ENCODE results near the gene ZSWIM3.

The ZSWIM3 gene

DNA sequence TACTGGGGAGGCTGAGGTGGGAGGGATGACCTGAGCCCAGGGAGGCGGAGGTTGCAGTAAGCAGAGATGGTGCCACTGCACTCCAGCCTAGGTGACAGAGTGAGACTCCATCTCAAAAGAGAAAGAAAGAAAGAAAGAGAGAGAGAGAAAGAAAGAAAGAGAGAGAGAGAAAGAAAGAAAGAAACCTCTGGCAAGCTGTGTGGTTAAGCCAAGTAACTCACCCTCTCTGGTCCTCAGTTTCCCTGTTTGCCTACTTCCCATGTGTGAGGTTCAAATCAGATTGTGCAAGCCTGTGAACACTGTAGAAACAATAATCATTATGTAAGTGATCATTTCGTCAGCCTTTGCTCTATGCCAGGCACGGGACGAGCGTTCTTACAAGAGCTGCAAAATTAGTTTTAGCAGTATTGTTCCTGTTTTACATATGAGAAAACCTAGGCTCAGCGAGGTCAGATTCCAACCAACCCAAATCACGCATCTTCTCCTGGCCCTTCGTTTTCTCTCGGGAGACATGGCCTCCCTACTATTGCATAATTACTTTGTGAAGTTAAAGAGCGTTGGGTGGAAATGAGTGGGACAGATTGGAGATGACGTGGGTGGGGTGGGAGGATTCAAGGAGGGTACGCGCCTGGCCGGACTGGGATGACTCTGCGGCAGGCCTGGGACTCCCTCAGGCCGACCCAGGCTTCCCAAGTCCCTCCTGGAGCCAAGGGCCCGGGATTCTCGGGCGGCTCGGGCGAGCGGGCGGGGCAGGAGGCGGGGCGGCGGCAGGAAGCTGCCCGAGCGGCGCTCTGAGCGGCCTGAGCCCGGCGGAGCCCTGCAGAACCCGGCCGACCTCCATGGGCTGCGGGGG is 24.2 kb upstream of the ZSWIM3 start, which contains the start of gene SNX21:
Gene SNX21 (plus strand): TSS at position 770 of the 853 bp plus-strand sequence. CDS start 121 bp downstream, outside the sequence.
- peak in 12 of 14 donors; percentile 36 to 83 (median 70) for DNase-seq

DNA sequence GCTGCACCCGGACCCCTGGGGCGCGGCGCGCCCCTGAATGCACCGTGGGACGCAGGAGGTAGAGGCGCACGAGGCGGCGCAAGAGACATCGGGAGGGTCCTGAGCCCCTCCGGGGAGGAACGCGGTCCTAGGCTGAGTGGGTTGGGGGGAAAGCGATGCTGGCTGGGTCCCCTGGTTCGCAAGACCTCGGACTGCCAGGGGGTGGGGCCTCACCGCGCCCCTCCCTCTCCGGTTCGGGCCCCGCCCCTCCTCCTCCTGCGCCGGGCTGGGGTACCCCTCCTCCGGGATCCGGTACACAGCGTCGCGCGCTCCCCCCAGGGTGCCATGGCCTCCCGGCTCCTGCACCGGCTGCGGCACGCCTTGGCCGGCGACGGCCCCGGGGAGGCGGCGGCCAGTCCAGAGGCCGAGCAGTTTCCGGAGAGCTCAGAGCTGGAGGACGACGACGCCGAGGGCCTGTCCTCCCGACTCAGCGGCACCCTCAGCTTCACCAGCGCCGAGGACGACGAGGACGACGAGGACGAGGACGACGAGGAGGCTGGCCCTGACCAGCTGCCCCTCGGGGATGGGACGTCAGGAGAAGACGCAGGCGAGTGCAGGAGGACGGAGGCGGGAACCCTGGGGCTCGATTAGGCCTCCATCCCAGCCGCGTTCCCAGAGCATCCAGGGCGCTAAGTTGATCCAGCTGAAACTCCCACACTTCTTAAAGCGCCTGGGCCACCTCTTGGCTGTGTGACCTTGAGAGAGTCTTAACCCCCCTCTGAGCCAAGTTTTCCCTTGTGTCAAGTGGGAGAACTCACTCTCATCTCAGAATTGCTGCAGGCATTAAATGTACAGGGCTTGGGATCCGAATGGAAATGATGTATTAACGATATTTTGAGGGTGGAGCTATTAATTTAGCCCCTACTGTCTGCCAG is 23.3 kb upstream of the ZSWIM3 start:
- DNase-seq, result peak in 13 of 14 donors; percentile 36 to 83 (median 68)

DNA sequence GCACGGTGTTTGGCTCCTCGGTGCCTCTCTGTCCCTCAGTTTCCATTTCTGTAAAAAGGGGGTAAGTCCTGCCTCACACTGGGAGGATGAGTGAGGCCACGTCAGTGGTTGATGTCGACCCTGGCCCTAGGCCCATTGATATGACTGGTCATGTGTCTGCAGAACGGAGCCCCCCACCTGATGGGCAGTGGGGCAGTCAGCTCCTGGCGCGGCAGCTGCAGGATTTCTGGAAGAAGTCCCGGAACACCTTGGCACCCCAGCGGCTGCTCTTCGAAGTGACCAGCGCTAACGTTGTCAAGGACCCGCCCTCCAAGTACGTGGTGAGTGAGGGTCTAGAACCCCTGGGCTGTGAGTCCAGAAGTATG is 22.6 kb upstream of the ZSWIM3 start:
- no peak for DNase-seq

DNA sequence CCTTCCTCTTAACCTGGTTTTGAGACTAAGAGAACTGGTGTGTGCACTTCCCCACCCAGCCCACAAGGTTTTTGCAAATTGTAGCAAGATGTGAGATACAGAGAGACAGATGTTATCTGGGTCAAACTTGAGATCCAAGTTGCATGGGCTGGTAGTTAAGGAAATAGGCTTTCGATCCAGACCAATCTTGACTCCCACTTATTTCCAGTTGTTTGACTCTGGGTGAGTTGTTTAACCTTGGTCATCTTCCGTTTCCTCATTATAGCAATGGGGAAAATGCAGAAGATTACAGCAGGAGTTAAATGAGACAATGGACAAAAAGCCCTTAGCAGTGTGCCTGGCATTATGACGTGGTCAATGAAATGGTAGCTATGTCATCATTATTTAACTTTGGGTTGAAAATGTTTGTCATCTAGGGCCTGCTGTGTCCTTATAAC is 22.1 kb upstream of the ZSWIM3 start:
- DNase-seq, result no peak

DNA sequence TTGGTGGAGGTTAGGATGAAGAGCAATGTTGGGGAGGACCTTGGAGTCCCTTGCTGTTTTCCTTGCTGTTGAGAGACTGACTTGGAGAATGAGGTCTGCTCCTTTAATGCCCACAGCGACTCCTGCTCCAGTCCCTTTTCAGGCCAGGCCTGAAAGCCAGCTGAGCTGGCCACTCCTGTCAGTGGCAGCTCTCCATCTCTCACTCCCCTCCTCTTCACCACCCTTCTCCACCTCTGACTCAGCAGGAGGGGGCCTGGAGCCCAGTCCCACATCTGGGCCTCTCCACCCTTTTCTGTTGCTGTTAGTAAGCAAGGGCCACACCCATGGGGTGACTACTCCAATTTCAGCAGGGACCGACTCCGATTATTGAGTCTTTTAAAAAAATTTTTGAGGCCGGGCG is 21.6 kb upstream of the ZSWIM3 start:
- DNase-seq, result peak in 3 of 14 donors; percentile 5 to 48 (median 7)

DNA sequence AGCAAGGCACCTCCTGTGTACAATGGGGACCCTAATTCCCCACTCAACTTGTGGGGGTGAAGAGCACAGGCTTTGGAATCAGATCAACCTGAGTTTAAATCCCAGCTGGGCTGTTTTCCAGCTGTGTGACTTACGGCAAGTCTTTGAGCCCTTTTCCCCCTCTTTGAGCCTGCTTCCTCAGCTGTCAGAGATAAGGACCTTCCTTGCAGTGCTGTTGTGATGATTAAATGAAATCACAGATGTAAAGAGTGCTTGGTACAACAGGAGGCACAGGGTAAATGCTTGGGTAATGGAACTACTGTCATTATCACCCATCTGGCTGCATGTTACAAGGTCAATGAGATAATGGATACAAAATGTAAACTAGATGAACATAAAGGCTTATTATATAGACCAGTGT is 20.6 kb upstream of the ZSWIM3 start:
- no peak for DNase-seq

DNA sequence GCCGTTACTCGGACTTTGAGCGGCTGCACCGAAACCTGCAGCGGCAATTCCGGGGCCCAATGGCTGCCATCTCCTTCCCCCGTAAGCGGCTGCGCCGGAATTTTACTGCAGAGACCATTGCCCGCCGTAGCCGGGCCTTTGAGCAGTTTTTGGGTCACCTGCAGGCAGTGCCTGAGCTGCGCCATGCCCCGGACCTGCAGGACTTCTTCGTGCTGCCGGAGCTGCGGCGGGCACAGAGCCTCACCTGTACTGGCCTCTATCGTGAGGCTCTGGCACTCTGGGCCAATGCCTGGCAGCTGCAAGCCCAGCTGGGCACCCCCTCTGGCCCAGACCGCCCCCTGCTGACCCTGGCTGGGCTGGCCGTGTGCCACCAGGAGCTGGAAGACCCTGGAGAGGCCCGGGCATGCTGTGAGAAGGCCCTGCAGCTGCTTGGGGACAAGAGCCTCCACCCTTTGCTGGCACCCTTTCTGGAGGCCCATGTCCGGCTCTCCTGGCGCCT is 16.7 kb upstream of the ZSWIM3 start:
- DNase-seq, result peak in 1 of 14 donors; percentile 10

DNA sequence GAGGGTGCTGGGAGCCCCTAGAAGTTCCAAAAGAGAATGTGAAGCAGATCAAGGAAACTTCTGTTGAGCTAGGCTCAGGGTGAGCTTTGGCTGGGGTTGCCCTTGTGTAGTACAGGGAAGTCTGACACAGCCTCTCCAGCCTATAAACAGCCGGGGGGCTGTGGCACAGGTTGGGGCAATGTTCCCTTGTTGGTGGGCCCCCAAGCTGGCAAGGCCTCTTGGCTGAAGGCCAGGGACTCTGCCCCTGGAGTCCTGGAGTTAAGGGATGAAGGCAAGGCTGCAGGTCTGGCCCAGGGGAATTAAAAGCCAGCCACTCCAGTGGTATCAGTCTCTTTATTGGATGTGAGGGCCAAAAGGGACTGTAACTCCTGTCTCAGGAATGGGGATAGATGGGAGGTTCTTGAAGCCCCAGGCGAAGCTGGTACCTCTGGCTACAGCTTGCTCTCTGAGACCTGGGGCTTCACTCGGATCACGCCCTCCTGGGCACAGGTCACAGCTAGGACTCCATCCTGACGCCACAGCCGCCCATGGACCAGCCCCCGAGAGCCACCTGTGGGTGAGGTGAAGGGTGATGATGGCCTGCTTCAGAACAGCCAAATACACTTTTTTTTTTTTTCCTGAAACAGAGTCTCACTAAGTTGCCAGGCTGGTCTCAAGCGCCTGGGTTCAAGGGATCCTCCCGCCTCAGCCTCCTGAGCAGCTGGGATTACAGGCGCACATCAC is 15.8 kb upstream of the ZSWIM3 start:
- DNase-seq, result no peak

DNA sequence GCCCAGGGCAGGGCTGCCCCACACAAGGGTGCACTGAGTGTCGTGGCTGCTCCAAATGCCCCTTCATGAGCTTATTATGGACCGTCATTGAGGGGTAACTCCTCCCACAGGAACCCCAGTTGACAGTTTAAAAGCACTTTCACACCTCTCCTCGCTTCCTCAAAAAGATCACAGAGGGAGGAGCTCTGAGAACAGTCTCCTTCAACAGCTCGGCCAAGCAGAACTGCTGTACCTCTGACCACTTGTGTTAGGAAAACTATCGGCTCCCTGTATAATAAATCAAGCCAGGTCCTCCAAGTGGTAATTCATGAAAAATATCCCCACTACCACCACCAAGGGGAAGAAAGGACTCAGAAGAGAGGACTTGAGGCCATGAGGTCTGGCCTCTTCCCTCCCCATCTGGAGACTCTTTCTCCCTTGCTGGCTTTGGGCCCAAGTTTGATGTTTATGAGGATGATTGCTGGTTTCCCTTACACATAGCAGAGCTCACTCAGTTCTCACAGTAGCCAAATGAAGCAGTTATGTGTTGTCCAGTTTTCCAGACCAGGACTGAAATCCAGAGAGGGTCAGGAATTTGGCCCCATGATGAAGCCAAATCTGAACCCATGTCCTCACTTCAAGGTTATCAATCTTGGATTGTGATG is 15.1 kb upstream of the ZSWIM3 start:
- DNase-seq, result no peak

DNA sequence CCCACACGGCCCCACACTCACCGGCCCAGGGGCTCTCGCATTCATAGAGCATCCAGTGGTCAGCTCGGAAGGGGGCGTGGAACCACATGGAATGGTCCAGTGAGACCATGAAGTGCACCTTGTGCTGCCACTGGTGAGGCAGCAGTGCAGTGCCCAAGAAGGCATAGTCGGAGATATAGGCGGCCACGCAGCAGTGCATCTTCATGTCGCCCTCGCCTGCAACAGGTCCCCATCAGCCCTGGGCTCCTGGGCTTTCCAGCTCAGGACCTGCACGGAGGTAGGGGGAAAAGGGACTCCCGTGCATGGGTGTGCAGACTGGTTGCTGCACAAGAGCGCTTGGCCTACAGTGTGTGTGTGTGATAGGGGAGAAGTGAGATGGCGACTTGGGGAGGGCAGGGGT is 13.9 kb upstream of the ZSWIM3 start:
- no peak for DNase-seq

DNA sequence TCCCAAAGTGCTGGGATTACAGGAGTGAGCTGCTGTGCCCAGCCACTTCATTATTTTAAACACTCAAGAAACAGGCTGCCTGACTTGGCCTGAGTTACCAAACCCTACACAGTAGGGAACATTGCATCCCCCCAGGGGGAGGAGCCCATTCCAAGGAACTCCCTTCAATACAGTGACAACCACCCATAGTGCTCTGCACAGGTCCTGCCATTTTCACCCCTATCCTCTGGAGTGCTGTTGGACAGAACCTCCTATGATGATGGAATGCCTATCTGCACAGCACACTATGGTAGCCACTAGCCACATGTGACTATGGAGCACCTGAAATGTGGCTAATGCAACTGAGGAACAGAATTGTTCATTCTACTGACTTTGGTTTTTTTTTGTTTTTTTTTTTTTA is 12.0 kb upstream of the ZSWIM3 start:
- DNase-seq, result no peak

DNA sequence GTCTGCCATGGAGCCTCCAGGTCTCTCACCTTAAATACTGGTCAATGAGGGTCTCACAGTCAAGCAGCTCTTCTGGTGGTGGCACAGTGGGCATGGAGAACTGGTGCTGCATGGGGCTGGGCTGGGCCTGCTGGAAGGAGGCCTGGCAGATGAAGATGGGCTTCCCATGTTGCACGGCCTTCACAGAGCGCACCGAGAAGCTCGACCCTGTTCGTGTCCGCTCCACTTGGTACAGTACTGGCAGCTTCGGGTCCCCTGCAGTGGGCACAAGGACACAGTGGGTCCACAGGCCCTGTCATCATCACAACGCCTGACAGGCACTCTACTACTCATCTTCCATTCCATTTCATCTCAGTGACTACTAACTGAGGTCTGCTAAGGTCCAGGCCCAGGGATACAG is 9.0 kb upstream of the ZSWIM3 start:
- no peak for DNase-seq

DNA sequence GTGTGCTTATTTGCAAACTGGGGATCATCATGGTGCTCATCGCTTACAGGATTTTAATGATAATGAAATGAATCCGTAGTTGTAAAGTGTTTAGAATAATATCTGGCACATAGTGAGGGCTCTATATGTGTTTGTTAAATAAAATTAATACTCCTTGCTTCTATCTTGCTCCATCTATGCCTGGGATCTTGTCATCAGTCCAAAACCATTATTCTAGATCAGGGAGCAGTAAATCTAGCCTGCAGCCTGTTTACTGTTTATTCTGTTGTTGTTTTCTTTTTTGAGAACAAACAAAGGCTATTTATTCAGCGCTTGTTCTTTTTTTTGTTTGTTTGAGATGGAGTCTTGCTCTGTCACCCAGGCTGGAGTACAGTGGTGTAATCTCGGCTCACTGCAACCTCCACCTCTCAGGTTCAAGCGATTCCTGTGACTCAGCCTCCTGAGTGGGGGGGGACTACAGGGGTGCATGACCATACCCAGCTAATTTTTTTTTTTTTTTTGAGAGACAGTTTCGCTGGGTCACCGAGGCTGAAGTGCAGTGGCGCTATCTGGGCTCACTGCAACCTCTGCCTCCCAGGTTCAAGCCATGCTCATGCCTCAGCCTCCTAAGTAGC is 8.3 kb upstream of the ZSWIM3 start:
- DNase-seq, result no peak

DNA sequence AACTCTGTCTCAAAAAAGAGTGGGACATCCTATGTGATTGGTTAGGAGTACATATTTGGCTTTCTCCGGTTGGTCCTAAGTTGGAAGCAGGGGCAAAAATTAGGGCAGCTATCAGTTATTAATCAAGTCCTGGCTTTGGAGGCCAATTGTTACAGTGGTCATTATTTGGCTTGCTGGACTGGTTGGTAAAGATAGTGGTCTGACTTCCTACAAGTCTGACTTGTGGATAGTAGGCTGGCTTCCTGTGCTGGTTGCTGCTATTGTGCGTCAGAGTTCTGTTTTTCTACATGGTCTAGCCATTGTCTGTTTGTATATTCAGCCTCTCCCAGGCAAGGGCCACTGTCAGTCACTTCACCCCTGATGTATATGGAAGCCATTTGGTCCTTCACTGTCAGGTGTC is 7.2 kb upstream of the ZSWIM3 start:
- no peak for DNase-seq

DNA sequence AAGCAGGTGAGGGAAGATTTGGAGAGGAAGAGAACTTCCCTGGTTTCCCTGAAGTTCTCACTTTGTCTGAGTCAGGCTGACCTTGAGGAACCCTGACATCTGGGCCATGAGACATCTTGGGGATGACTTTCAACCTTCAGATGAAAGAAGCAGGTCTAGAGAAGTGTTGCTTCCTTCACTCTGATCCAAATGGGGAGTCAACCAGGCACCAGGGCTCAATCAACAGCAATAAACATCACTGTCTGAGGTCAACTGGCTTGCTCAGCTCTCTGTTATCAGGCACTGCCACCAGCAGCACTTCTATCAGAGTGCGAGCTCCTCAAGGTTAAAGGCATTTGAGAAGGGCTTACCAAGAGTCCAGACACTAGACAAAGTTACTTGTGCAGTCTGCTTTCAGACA is 6.5 kb upstream of the ZSWIM3 start:
- no peak for DNase-seq

DNA sequence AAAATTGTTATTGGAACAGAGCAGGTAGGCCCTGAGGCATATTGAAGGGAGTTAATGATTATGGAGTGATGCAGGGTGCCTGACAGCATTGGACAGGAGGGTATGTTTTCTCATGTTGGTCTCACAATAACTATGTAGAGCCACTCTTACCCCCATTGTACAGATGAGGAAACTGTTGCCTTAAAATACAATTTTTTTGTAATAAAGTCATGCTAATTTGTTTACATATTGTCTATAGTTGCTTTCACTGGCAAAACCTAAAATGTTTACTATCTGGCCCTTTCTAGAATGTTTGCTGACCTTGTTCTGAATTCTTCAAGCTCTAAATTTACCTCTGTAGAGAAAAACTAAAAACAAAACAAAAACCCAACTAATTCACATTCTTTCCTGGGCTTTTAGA is 5.9 kb upstream of the ZSWIM3 start:
- DNase-seq, result no peak

DNA sequence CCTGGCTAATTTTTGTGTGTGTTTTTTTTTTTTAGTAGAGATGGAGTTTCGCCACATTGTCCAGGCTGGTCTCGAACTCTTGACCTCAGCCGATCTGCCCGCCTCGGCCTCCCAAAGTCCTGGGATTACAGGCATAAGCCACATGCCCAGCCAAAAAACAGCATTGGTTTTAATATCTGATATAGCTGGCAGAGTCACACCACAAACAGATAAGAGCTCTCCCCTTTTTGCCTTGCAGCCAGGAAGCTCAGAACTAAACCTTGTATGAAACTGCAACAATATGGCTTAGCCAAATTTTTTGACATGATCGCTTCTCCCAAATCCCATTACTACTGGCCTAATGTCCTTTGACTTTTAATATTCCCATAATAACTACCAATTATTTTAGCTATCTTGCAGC is 5.1 kb upstream of the ZSWIM3 start:
- DNase-seq, result no peak

DNA sequence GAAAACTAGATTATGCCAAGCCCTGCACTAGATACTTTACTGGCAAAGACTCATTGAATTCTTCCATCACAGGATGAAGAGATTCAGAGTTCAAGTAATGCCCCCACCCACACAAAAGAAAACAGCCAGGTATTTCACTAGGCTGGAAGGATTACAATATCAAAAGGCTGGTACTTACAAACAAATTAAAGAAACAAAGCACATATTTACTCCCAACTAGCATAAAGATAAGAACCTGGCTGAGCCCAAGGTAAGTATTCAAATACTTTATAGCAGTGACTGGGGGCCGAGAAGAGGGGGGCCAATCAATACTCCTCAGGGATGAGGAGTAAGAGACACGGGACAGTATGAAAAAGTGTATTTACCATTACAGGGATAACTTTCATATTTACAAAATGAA is 3.9 kb upstream of the ZSWIM3 start:
- no peak for DNase-seq

DNA sequence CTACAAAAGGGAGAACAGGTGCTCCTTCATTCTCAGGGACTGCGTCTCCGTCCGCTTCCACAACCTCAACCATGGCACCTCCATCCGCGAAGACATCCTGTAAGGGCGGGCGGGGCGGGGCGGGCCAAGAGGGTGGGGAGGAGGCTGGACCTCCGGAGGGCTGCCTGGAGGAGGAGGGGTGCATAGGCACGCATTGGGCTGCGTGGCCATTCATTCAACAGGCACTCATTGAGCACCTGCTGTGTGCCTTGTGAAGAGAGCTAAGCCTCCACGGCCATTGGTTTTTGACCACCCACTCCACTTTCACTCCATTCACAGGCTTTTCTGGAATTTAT is 435 bp downstream of the ZSWIM3 start:
- peak in 1 of 14 donors; percentile 31 for DNase-seq

DNA sequence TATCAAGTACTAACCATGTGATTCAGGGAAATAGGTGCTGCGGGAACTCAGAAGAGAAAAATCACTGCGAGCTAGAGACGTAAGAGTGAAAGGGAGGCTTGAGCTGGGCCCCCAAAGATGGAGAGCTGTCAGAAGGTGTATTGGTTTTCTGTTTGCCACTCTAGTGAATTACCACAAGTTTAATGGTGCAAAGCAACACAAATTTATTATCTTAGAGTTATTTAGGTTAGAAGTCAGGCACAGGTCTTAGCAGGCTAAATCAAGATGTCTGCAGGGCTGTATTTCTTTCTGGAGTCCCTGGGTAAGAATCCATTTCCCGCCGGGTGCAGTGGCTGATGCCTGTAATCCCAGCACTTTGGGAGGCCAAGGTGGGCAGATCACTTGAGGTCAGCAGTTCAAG is 2.5 kb downstream of the ZSWIM3 start:
- DNase-seq, result no peak

DNA sequence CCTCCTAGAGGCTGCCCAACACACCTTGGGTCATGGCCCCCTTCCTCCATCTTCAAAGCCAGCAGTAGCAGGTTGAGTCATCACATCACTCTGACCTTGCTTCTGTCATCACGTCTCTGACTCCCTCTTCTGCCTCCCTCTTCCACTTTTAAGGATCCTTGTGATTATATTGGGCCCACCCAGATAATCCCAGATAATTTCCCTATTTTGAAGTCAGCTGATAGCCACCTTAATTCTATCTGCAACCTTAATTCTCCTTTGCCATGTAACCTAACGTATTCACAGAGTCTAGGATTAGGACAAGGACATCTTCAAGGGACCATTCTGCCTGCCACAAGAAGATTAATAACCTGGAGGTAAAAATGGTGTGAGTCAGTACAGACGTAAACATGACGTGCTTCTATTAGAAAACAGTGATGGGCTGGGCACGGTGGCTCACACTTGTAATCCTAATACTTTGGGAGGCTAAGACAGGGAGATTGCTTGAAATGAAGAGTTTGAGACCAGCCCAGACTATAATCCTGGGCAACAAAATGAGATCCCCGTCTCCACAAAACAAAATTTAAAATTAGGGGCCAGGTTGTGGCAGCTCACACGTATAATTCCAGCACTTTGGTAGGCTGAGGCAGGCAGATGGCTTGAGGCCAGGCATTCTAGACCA is 3.3 kb downstream of the ZSWIM3 start:
- no peak for DNase-seq
